GM23338 (cell line): ENCODE data around the gene YIPF7.

Source experiments
- CREB1 ChIP-seq: fragments of 250-450 bp; sonication (Bioruptor Pico); IDR thresholded peaks from 2 replicates; pipeline ENCODE4 v1.5.0; 2020; ENCODE audit warnings: low read depth, mild to moderate bottlenecking, moderate library complexity
- CTCF ChIP-seq, 2 experiments: fragments of 200-600 bp in 1 of 2; sonication (generic) in 1 of 2; conservative IDR thresholded peaks; 2 replicates each; pipeline versions ENCODE4 v1.5.1 to v1.6.1; 2016 to 2017; ENCODE audit warnings: antibody characterized with exemption in 2 of 2, low read depth in 2 of 2, mild to moderate bottlenecking in 2 of 2, moderate library complexity in 1 of 2
- EZH2 ChIP-seq: fragments of 200-600 bp; sonication (generic); IDR thresholded peaks from one replicate; pipeline ENCODE4 v1.8.0; 2017; ENCODE audit warnings: antibody characterized with exemption, mild to moderate bottlenecking, low read depth; ENCODE audit not compliant: unreplicated experiment
- EZH2phosphoT487 ChIP-seq: fragments of 200-600 bp; sonication (generic); IDR thresholded peaks from one replicate; pipeline ENCODE4 v1.8.1; 2018; ENCODE audit warnings: antibody characterized with exemption; ENCODE audit not compliant: unreplicated experiment
- JUNB ChIP-seq: IDR thresholded peaks from one replicate; pipeline ENCODE4 v1.6.1; 2016; ENCODE audit warnings: antibody characterized with exemption; ENCODE audit not compliant: unreplicated experiment
- NANOG ChIP-seq: IDR thresholded peaks from 2 replicates; pipeline ENCODE4 v1.6.1; 2016; ENCODE audit warnings: antibody characterized with exemption, borderline replicate concordance
- POLR2AphosphoS5 ChIP-seq: IDR thresholded peaks from 2 replicates; pipeline ENCODE4 v1.6.1; 2016; ENCODE audit warnings: antibody characterized with exemption, low read depth
- REST ChIP-seq: IDR thresholded peaks from one replicate; pipeline ENCODE4 v1.6.1; 2018; ENCODE audit warnings: antibody characterized with exemption; ENCODE audit not compliant: unreplicated experiment
- STAT1 ChIP-seq: IDR thresholded peaks from one replicate; pipeline ENCODE4 v1.6.1; 2016; ENCODE audit warnings: antibody characterized with exemption; ENCODE audit not compliant: unreplicated experiment
- ZNF331 ChIP-seq: fragments of 250-450 bp; sonication (Bioruptor Pico); IDR thresholded peaks from 2 replicates; pipeline ENCODE4 v1.5.0; 2020; ENCODE audit warnings: low read depth, mild to moderate bottlenecking, moderate library complexity
- ZNF462 ChIP-seq: fragments of 250-450 bp; sonication (Bioruptor Pico); IDR thresholded peaks from 2 replicates; pipeline ENCODE4 v1.5.0; 2020; ENCODE audit warnings: mild to moderate bottlenecking, moderate library complexity

- no peak for TF ChIP-seq REST
- TF ChIP-seq EZH2phosphoT487, result no peak
- TF ChIP-seq EZH2, result no peak
- TF ChIP-seq CTCF (conservative IDR thresholded peaks at IDR 0.05; ENCODE audit: low read depth in 2 of 2), result no peak
- no peak for TF ChIP-seq CREB1 (CRISPR knock-in tag)
- no peak for TF ChIP-seq POLR2AphosphoS5
- TF ChIP-seq JUNB, result no peak
- no peak for TF ChIP-seq ZNF331
- no peak for TF ChIP-seq ZNF462 (CRISPR knock-in tag)
- no peak for TF ChIP-seq NANOG
- TF ChIP-seq STAT1, result no peak
Measured at GRCh38 chr4:44670506-44671199, 19.2 kb upstream of the YIPF7 start.
